Lower leg skin (tissue), 3 donors: ENCODE results near the gene KCNIP2.

Experiments
- CTCF ChIP-seq, 3 donors: fragments of 450-650 bp; IDR thresholded peaks; one replicate each; pipeline ENCODE4 v1.5.1; 2016; ENCODE audit warnings: antibody characterized with exemption in 3 of 3, mild to moderate bottlenecking in 3 of 3, moderate library complexity in 2 of 3
- POLR2A ChIP-seq, 2 donors: fragments of 450-650 bp; IDR thresholded peaks; one replicate each; pipeline ENCODE4 v1.6.1; 2016 to 2017; ENCODE audit warnings: antibody characterized with exemption in 2 of 2, mild to moderate bottlenecking in 1 of 2, moderate library complexity in 1 of 2

- TF ChIP-seq CTCF (IDR thresholded peaks at IDR 0.05), result no peak
- no peak for TF ChIP-seq POLR2A (IDR thresholded peaks at IDR 0.05)
Measured at GRCh38 chr10:101875068-101875688, 31.6 kb upstream of the KCNIP2 start.
